ENCODE measurements around the gene DNAJC7. TPM values are rescaled to one million over a fixed set of nuclear protein-coding genes. Genes with fewer than 3 reads are reported as not detected.
A peak's percentile ranks its signal among the peaks of the same experiment; 100 is the strongest.

The DNAJC7 gene
- total RNA-seq, 1 donor from 2014 or later: 92.5 TPM

- Mint-ChIP-seq H3K27me3 (ENCODE audit: insufficient read depth, low read depth) (peaks cover 13% of the 10 kb centered on the region), H3K36me3 (no peaks in the 10 kb centered on the region), H3K27ac (no peak overlapping the region)
These were observed 40.8 kb upstream of the DNAJC7 start for GRCh38 chr17:42058063-42058462.

GRCh38 chr17:42056635-42057034, 39.4 kb upstream of the DNAJC7 start:
- peaks cover 14% of the 10 kb centered on the region for H3K27me3 ChIP-seq
- Mint-ChIP-seq H3K4me3 (no peak overlapping the region), H3K27me3 (ENCODE audit: insufficient read depth, low read depth) (peaks cover 19% of the 10 kb centered on the region), H3K36me3 (no peaks in the 10 kb centered on the region), H3K9me3 (no peaks in the 10 kb centered on the region), H3K27ac (peak overlapping the region; percentile 76), H3K4me1 (peaks cover 48% of the 10 kb centered on the region)
- no peak for TF ChIP-seq CTCF (IDR thresholded peaks at IDR 0.05)
- no peak for TF ChIP-seq EZH2 (IDR thresholded peaks at IDR 0.05)
- no peak for TF ChIP-seq EZH2phosphoT487 (IDR thresholded peaks at IDR 0.05)
- H3F3A ChIP-seq (ENCODE audit: low read depth): peaks cover 27% of the 10 kb centered on the region
- H3K4me2 ChIP-seq: no peak overlapping the region
- no peaks in the 10 kb centered on the region for H3K36me3 ChIP-seq
- no peak overlapping the region for H3K4me3 ChIP-seq
- no peaks in the 10 kb centered on the region for H4K20me1 ChIP-seq (ENCODE audit: low read depth)
- DNase-seq (ENCODE audit: low spot score): no peak
- no peak overlapping the region for H3K27ac ChIP-seq
- no peak overlapping the region for H3K9ac ChIP-seq
- no peaks in the 10 kb centered on the region for H3K79me2 ChIP-seq (ENCODE audit: low read depth)
- H2AFZ ChIP-seq (replicated peaks): no peak overlapping the region
- no peaks in the 10 kb centered on the region for H3K9me3 ChIP-seq (ENCODE audit: low read depth)
- peaks cover 28% of the 10 kb centered on the region for H3K4me1 ChIP-seq

More at GRCh38 chr17:42058063-42058462, 40.8 kb upstream of the DNAJC7 start:
- Histone ChIP-seq H3K27me3 (peaks cover 11% of the 10 kb centered on the region), H3K9me3 (ENCODE audit: low read depth) (no peaks in the 10 kb centered on the region), H3K36me3 (no peaks in the 10 kb centered on the region), H2AFZ (replicated peaks) (no peak overlapping the region), H3K4me2 (no peak overlapping the region), H3K4me3 (no peak overlapping the region), H3K79me2 (ENCODE audit: low read depth) (no peaks in the 10 kb centered on the region), H3K4me1 (peaks cover 42% of the 10 kb centered on the region), H3F3A (ENCODE audit: low read depth) (peaks cover 24% of the 10 kb centered on the region), H3K27ac (no peak overlapping the region), H3K9ac (no peak overlapping the region), H4K20me1 (ENCODE audit: low read depth) (no peaks in the 10 kb centered on the region)
- peak; percentile 1 for DNase-seq (ENCODE audit: low spot score)
- TF ChIP-seq EZH2 (IDR thresholded peaks at IDR 0.05) (no peak), EZH2phosphoT487 (IDR thresholded peaks at IDR 0.05) (no peak), CTCF (IDR thresholded peaks at IDR 0.05) (no peak)
- no peak overlapping the region for H3K4me3 Mint-ChIP-seq
- no peaks in the 10 kb centered on the region for H3K9me3 Mint-ChIP-seq
- peaks cover 52% of the 10 kb centered on the region for H3K4me1 Mint-ChIP-seq

- H3K27ac Mint-ChIP-seq: peak overlapping the region; percentile 57
- no peak for DNase-seq (ENCODE audit: low spot score)
- Histone ChIP-seq H3K4me1 (peaks cover 30% of the 10 kb centered on the region), H3K79me2 (ENCODE audit: low read depth) (no peaks in the 10 kb centered on the region), H3K27ac (no peak overlapping the region), H3K4me2 (peak overlapping the region; percentile 61), H3F3A (ENCODE audit: low read depth) (peaks cover 31% of the 10 kb centered on the region), H3K36me3 (no peaks in the 10 kb centered on the region), H4K20me1 (ENCODE audit: low read depth) (no peaks in the 10 kb centered on the region), H3K9me3 (ENCODE audit: low read depth) (no peaks in the 10 kb centered on the region), H3K9ac (no peak overlapping the region), H3K4me3 (no peak overlapping the region), H3K27me3 (peaks cover 25% of the 10 kb centered on the region), H2AFZ (replicated peaks) (no peak overlapping the region)
- TF ChIP-seq EZH2phosphoT487 (IDR thresholded peaks at IDR 0.05) (no peak), CTCF (IDR thresholded peaks at IDR 0.05) (no peak), EZH2 (IDR thresholded peaks at IDR 0.05) (no peak)
- peak overlapping the region; percentile 31 for H3K4me3 Mint-ChIP-seq
- H3K4me1 Mint-ChIP-seq: peaks cover 53% of the 10 kb centered on the region
- no peaks in the 10 kb centered on the region for H3K9me3 Mint-ChIP-seq
- H3K36me3 Mint-ChIP-seq: no peaks in the 10 kb centered on the region
- peaks cover 27% of the 10 kb centered on the region for H3K27me3 Mint-ChIP-seq (ENCODE audit: insufficient read depth, low read depth)
These were observed 38.3 kb upstream of the DNAJC7 start for GRCh38 chr17:42055496-42055895.

All from neural progenitor cell (in vitro differentiated cells).